Endothelial cell (in vitro differentiated cells): ENCODE data around the gene SCTR. TPM values are rescaled to one million over a fixed set of nuclear protein-coding genes. Genes with fewer than 3 reads are reported as not detected.

Source experiments
- DNase-seq: peaks from one replicate; pipeline ENCODE4 v3.0.0; 2021; ENCODE audit warnings: low spot score
- H3K27ac Mint-ChIP-seq: one replicate; pipeline ENCODE4 v1.8.0; 2021; ENCODE audit warnings: mixed read lengths, inconsistent platforms; ENCODE audit not compliant: unreplicated experiment
- H3K27me3 Mint-ChIP-seq: one replicate; pipeline ENCODE4 v1.8.0; 2021; ENCODE audit warnings: mild to moderate bottlenecking, moderate library complexity, mixed read lengths, inconsistent platforms; ENCODE audit not compliant: unreplicated experiment
- H3K36me3 Mint-ChIP-seq: one replicate; pipeline ENCODE4 v1.8.0; 2021; ENCODE audit warnings: mild to moderate bottlenecking, low read depth, mixed read lengths, inconsistent platforms; ENCODE audit not compliant: unreplicated experiment
- H3K4me1 Mint-ChIP-seq: one replicate; pipeline ENCODE4 v1.8.0; 2021; ENCODE audit warnings: mild to moderate bottlenecking, mixed read lengths, inconsistent platforms; ENCODE audit not compliant: unreplicated experiment
- H3K4me3 Mint-ChIP-seq: one replicate; pipeline ENCODE4 v1.8.0; 2021; ENCODE audit warnings: mild to moderate bottlenecking, mixed read lengths, inconsistent platforms; ENCODE audit not compliant: unreplicated experiment
- H3K9me3 Mint-ChIP-seq: one replicate; pipeline ENCODE4 v1.8.0; 2021; ENCODE audit warnings: mixed read lengths, inconsistent platforms; ENCODE audit not compliant: unreplicated experiment
- CTCF ChIP-seq: fragments of 200-600 bp; sonication (generic); IDR thresholded peaks from one replicate; pipeline ENCODE4 v1.5.0; 2021; ENCODE audit warnings: antibody characterized with exemption; ENCODE audit not compliant: unreplicated experiment
- total RNA-seq: library from RNA; stranded (reverse); fragmentation: NEBNext Ultra II Directional; extraction: Animal tissue kit (Norgen Biotek cat#: 25700); gene quantifications from one replicate; pipeline ENCODE4 v1.2.1, GENCODE V29; 2021; ENCODE audit not compliant: unreplicated experiment

SCTR gene
- total RNA-seq, 1 donor from 2014 or later, result not detected

GRCh38 chr2:119421741-119422140 is 102.5 kb downstream of the SCTR start:
- H3K27me3 Mint-ChIP-seq, result peaks cover 3% of the 10 kb centered on the region
- no peak for DNase-seq
- no peak for TF ChIP-seq CTCF
- H3K27ac Mint-ChIP-seq, result no peak overlapping the region
- H3K4me1 Mint-ChIP-seq, result peaks cover 14% of the 10 kb centered on the region
- peaks cover 6% of the 10 kb centered on the region for H3K36me3 Mint-ChIP-seq
- H3K4me3 Mint-ChIP-seq, result no peak overlapping the region
- no peaks in the 10 kb centered on the region for H3K9me3 Mint-ChIP-seq

GRCh38 chr2:119421304-119421703 is 103.0 kb downstream of the SCTR start:
- Mint-ChIP-seq H3K9me3 (no peaks in the 10 kb centered on the region), H3K27ac (no peak overlapping the region), H3K27me3 (peaks cover 3% of the 10 kb centered on the region), H3K4me3 (no peak overlapping the region), H3K36me3 (peaks cover 6% of the 10 kb centered on the region), H3K4me1 (peaks cover 9% of the 10 kb centered on the region)
- no peak for DNase-seq
- TF ChIP-seq CTCF, result no peak

- DNase-seq, result no peak
- H3K27ac Mint-ChIP-seq, result no peak overlapping the region
- peaks cover 6% of the 10 kb centered on the region for H3K36me3 Mint-ChIP-seq
- H3K9me3 Mint-ChIP-seq, result no peaks in the 10 kb centered on the region
- peaks cover 3% of the 10 kb centered on the region for H3K27me3 Mint-ChIP-seq
- H3K4me3 Mint-ChIP-seq, result no peak overlapping the region
- peaks cover under 1% of the 10 kb centered on the region for H3K4me1 Mint-ChIP-seq
- no peak for TF ChIP-seq CTCF
These were observed 104.3 kb downstream of the SCTR start for GRCh38 chr2:119419803-119420508.

GRCh38 chr2:119419065-119419464 is 105.2 kb downstream of the SCTR start:
- Mint-ChIP-seq H3K27ac (no peak overlapping the region), H3K36me3 (peaks cover 6% of the 10 kb centered on the region), H3K4me1 (no peaks in the 10 kb centered on the region), H3K27me3 (peaks cover 3% of the 10 kb centered on the region), H3K4me3 (no peak overlapping the region), H3K9me3 (no peaks in the 10 kb centered on the region)
- DNase-seq, result no peak
- no peak for TF ChIP-seq CTCF

- DNase-seq, result no peak
- no peaks in the 10 kb centered on the region for H3K4me1 Mint-ChIP-seq
- no peaks in the 10 kb centered on the region for H3K9me3 Mint-ChIP-seq
- H3K27me3 Mint-ChIP-seq, result no peaks in the 10 kb centered on the region
- no peak overlapping the region for H3K27ac Mint-ChIP-seq
- no peak for TF ChIP-seq CTCF
- peaks cover 6% of the 10 kb centered on the region for H3K36me3 Mint-ChIP-seq
- H3K4me3 Mint-ChIP-seq, result no peak overlapping the region
These were observed 106.4 kb downstream of the SCTR start for GRCh38 chr2:119417908-119418307.
